ENCODE measurements around the gene HMCN1.

The HMCN1 gene

GRCh38 chr1:185998391-185998790, 264.2 kb downstream of the HMCN1 start:
- POLR2A ChIA-PET (ENCODE audit: low non-redundant PET): no interaction called here
- CTCF ChIA-PET: no interaction called here
- TF ChIP-seq CTCF (conservative IDR thresholded peaks at IDR 0.05; ENCODE audit: low read depth): no peak
- H3K27ac ChIP-seq: no peak overlapping the region
- DNase-seq (ENCODE audit: low spot score): no peak

GRCh38 chr1:186002406-186002805, 268.2 kb downstream of the HMCN1 start:
- ChIA-PET CTCF (no interaction called here), POLR2A (ENCODE audit: low non-redundant PET) (no interaction called here)
- DNase-seq (ENCODE audit: low spot score): no peak
- no peak for TF ChIP-seq CTCF (conservative IDR thresholded peaks at IDR 0.05; ENCODE audit: low read depth)
- no peak overlapping the region for H3K27ac ChIP-seq

- POLR2A ChIA-PET (ENCODE audit: low non-redundant PET): no interaction called here
- H3K27ac ChIP-seq: no peak overlapping the region
- TF ChIP-seq CTCF (conservative IDR thresholded peaks at IDR 0.05; ENCODE audit: low read depth): no peak
- DNase-seq (ENCODE audit: low spot score): no peak
- CTCF ChIA-PET: no interaction called here
Observed at GRCh38 chr1:186009039-186009737, 275.0 kb downstream of the HMCN1 start.

- DNase-seq (ENCODE audit: low spot score): no peak
- POLR2A ChIA-PET (ENCODE audit: low non-redundant PET): no interaction called here
- no peak for TF ChIP-seq CTCF (conservative IDR thresholded peaks at IDR 0.05; ENCODE audit: low read depth)
- CTCF ChIA-PET: no interaction called here
- H3K27ac ChIP-seq: no peak overlapping the region
Observed at GRCh38 chr1:186014370-186015037, 280.3 kb downstream of the HMCN1 start.

- H3K27ac ChIP-seq: no peak overlapping the region
- ChIA-PET CTCF (no interaction called here), POLR2A (ENCODE audit: low non-redundant PET) (no interaction called here)
- no peak for TF ChIP-seq CTCF (conservative IDR thresholded peaks at IDR 0.05; ENCODE audit: low read depth)
- no peak for DNase-seq (ENCODE audit: low spot score)
Observed at GRCh38 chr1:186016856-186017255, 282.7 kb downstream of the HMCN1 start.

GRCh38 chr1:186022184-186022583, 288.0 kb downstream of the HMCN1 start:
- TF ChIP-seq CTCF (conservative IDR thresholded peaks at IDR 0.05; ENCODE audit: low read depth): no peak
- CTCF ChIA-PET: interaction anchor here (0.7 to 1.1 kb wide), 2 partner anchors 23 to 28 kb away, joined by 3 read pairs; no protein-coding TSS in a partner anchor
- POLR2A ChIA-PET (ENCODE audit: low non-redundant PET): no interaction called here
- no peak for DNase-seq (ENCODE audit: low spot score)
- no peak overlapping the region for H3K27ac ChIP-seq

Data from RWPE1 (cell line).